Thymus (tissue), 11 donors: ENCODE data around the gene NDUFS4. TPM values are rescaled to one million over a fixed set of nuclear protein-coding genes. Genes with fewer than 3 reads are reported as not detected.
"Not testable (repeated sequence)": the region's sequence is repeated elsewhere in the genome, so short reads cannot be mapped to it uniquely, and the experiment has no call there.

Experiments used
- DNase-seq, 9 donors: peaks; one replicate each; pipeline ENCODE4 v3.0.0-alpha.2; 2013; ENCODE audit warnings: low spot score in 9 of 9, low read depth in 6 of 9, missing footprints in 1 of 9
- H3K27ac ChIP-seq, 2 donors: one replicate each; pipeline ENCODE4 v1.5.1; 2013; ENCODE audit warnings: control low read depth in 1 of 2, low read depth in 1 of 2, low read length in 1 of 2, mild to moderate bottlenecking in 1 of 2, moderate library complexity in 1 of 2
- H3K27me3 ChIP-seq, 2 donors: one replicate each; pipeline ENCODE4 v1.5.1; 2013; ENCODE audit warnings: low read length in 1 of 2; ENCODE audit not compliant: control insufficient read depth in 2 of 2, insufficient read depth in 1 of 2
- H3K36me3 ChIP-seq, 2 donors: one replicate each; pipeline ENCODE4 v1.5.1; 2013; ENCODE audit warnings: low read length in 1 of 2, mild to moderate bottlenecking in 1 of 2, moderate library complexity in 1 of 2; ENCODE audit not compliant: control insufficient read depth in 2 of 2, insufficient read depth in 2 of 2
- H3K4me1 ChIP-seq, 2 donors: one replicate each; pipeline ENCODE4 v1.5.1; 2013; ENCODE audit warnings: low read length in 2 of 2; ENCODE audit not compliant: control insufficient read depth in 2 of 2, insufficient read depth in 2 of 2
- H3K4me3 ChIP-seq, 2 donors: one replicate each; pipeline ENCODE4 v1.5.1; 2013; ENCODE audit warnings: low read length in 2 of 2, control low read depth in 1 of 2, mild to moderate bottlenecking in 1 of 2
- H3K9me3 ChIP-seq, 2 donors: one replicate each; pipeline ENCODE4 v1.5.1; 2013; ENCODE audit warnings: low read length in 1 of 2, mild to moderate bottlenecking in 1 of 2; ENCODE audit not compliant: control insufficient read depth in 2 of 2, insufficient read depth in 1 of 2
- WGBS: extraction: QIAGEN DNeasy Blood & Tissue Kit; methylation state at CpG from one replicate; pipeline ENCODE4 v1.1.7; 2013; 5-methylcytosine and 5-hydroxymethylcytosine counted together
- polyA plus RNA-seq: library from polyadenylated mRNA; stranded (reverse); fragments of 200-250 nt; gene quantifications from one replicate; pipeline ENCODE4 v1.2.3, GENCODE V29; 2013
- total RNA-seq: library from RNA; stranded (reverse); fragments of 120-200 nt; gene quantifications from one replicate; pipeline ENCODE4 v1.2.4, GENCODE V29; 2013
- donor health status: healthy.

The NDUFS4 gene
- total and polyA plus RNA-seq, 2 donors, result 96.9 to 122 TPM

DNA sequence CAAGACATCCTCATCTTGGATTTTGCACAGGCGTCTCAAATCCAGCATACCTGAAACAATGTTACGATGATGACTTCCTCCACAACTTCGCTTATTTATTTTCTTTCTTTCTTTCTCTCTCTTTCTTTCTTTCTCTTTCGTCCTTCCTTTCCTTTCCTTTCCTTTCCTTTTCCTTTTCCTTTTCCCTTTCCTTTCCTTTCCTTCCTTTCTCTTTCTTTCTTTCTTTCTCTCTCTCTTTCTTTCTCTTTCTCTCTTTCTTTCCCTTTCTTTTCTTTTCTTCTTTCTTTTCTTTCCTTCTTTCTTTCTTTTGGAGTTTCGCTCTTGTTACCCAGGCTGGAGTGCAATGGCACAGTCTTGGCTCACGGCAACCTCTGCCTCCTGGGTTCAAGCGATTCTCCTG is 20.1 kb downstream of the NDUFS4 start:
- H3K36me3 ChIP-seq, result no peaks in the 10 kb centered on the region
- no peaks in the 10 kb centered on the region for H3K9me3 ChIP-seq
- H3K4me1 ChIP-seq, result no peaks in the 10 kb centered on the region
- 96% methylated on average over 7 of the region's 7 CpGs for WGBS
- H3K4me3 ChIP-seq, result no peak overlapping the region
- no peak overlapping the region for H3K27ac ChIP-seq
- no peaks in the 10 kb centered on the region for H3K27me3 ChIP-seq
- no peak for DNase-seq

DNA sequence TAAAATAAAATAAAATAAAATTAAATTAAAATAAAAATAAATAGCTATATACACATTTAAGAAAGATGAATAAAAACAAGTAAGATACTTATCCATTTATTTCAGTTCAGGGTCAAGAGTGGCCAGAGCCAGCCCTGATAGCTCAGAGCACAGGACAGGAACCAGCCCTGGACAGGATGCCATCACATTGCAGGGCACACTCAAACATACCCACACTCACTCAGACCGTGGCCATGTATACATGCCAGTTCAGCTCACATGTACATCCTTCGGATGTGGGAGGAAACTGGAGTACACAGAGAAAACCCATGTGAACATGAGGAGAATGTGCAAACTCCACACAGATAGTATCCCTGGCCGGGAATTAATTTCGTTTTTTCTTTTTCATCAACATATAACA is 21.8 kb downstream of the NDUFS4 start:
- Histone ChIP-seq H3K36me3 (no peaks in the 10 kb centered on the region), H3K27ac (no peak overlapping the region), H3K9me3 (no peaks in the 10 kb centered on the region), H3K27me3 (no peaks in the 10 kb centered on the region), H3K4me1 (no peaks in the 10 kb centered on the region), H3K4me3 (no peak overlapping the region)
- no peak for DNase-seq
- 88% methylated on average over 4 of the region's 4 CpGs for WGBS

DNA sequence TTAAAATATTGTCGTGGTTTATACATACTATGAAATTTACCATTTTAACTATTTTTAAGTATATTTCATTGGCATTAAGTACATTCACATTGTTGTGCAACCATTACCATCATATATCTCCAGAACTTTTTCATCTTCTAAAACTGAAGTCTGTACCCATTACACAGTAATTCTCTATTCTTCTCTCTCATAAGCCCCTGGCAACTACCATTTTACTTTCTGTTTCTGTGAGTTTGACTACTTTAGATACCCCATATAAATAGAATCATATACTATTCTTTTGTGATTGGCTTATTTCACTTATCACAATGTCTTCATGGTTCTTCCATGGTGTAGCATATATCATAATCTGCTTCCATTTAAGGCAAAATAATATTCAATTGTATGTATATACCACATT is 30.3 kb downstream of the NDUFS4 start:
- H3K27ac ChIP-seq, result no peak overlapping the region
- H3K36me3 ChIP-seq, result no peaks in the 10 kb centered on the region
- WGBS, result 98% methylated on average over 1 of the region's 1 CpG
- DNase-seq, result no peak
- no peaks in the 10 kb centered on the region for H3K9me3 ChIP-seq
- H3K27me3 ChIP-seq, result no peaks in the 10 kb centered on the region
- H3K4me1 ChIP-seq, result no peaks in the 10 kb centered on the region
- H3K4me3 ChIP-seq, result no peak overlapping the region

DNA sequence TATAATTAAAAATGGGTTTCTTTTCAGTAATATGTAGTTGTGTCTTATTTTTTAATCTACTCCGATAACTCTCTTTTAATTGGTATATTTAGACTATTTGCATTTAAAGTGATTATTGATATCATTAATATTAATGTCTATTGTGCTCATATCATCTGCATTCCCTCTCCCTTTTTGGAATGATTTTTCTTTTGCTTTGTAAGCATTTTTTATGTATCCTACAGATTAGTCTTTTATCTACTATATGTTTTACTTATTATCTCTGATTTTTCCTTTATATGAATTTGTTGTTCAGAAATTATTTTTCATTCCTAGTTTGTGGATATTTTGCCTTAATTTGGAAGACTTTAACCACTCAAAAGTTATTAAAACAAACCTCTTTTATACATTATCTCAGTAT is 34.0 kb downstream of the NDUFS4 start:
- Histone ChIP-seq H3K27ac (no peak overlapping the region), H3K27me3 (no peaks in the 10 kb centered on the region), H3K4me3 (no peak overlapping the region), H3K36me3 (no peaks in the 10 kb centered on the region), H3K9me3 (no peaks in the 10 kb centered on the region), H3K4me1 (no peaks in the 10 kb centered on the region)
- no peak for DNase-seq
- WGBS, result 99% methylated on average over 1 of the region's 1 CpG

DNA sequence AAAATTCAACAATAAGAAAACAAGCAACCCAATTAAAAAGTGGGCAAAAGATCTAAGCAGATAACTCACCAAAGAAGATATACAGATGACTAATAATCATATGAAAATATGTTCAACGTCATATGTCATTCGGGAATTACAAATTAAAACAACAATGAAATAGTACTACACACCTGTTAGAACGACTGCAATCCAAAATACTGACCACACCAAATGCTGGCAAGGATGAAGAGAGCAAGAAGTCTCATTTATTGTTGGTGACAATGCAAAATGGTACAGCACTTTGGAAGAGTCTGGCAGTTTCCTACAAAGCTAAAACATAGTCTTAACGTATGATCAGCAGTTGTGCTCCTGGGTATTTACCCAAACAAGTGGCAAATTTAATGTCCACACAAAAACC is 37.5 kb downstream of the NDUFS4 start:
- WGBS, result 98% methylated on average over 4 of the region's 4 CpGs
- no peaks in the 10 kb centered on the region for H3K36me3 ChIP-seq
- DNase-seq, result no peak
- H3K9me3 ChIP-seq, result no peaks in the 10 kb centered on the region
- no peaks in the 10 kb centered on the region for H3K27me3 ChIP-seq
- no peaks in the 10 kb centered on the region for H3K4me1 ChIP-seq
- H3K4me3 ChIP-seq, result no peak overlapping the region
- H3K27ac ChIP-seq, result no peak overlapping the region

DNA sequence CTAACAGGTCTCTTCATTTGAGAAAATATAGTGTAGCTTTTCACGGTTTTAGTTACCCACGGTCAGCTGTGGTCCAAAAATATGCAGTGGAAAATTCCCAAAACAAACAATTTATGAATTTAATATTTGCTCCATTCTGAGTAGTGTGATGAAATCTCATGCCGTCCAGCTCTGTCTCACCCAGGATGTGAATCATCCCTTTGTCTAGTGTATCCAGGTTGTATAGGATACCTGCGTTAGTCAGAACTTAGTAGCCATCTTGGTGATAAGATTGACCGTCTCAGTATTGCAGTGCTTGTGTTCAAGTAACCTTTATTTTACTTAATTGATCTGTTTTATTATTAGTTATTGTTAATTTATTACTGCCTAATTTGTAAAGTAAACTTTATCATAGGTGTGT is 41.1 kb downstream of the NDUFS4 start:
- H3K4me1 ChIP-seq, result no peaks in the 10 kb centered on the region
- H3K36me3 ChIP-seq, result peaks cover 5 to 6% of the 10 kb centered on the region in 2 donors
- no peak for DNase-seq
- WGBS, result 94% methylated on average over 5 of the region's 5 CpGs
- H3K27me3 ChIP-seq, result no peaks in the 10 kb centered on the region
- H3K9me3 ChIP-seq, result no peaks in the 10 kb centered on the region
- no peak overlapping the region for H3K4me3 ChIP-seq
- H3K27ac ChIP-seq, result no peak overlapping the region

DNA sequence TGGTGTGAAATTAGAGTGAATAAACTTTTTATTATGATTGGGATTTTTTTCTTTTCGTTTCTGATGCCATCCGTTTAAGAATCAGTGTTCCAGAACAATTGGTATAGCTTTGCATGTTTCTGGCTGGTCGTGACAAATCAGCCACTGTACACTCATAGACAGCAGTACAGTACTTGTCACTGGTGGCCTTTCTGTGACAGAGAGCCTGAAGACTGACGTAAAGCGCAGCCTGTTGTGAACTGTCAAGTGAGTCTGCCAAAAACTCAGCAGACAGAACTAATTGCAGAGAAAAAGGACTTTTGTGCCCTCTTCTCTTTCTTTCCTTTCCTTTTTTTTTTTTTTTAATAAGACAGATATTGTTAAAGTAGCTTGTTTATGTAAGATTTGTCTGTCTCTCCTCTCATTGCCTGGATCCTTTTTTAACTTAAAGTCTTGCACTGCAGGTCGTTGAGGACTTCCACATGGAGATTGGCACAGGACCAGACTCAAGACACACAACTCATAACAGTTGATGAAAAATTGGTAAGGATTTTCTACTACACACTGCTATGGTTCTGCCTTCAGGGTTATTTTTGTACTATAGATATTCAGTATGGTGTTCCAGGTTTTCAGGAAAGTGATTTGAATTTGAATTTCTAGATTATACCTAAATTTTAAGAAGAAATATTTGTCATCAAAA is 42.7 kb downstream of the NDUFS4 start:
- 90% methylated on average over 6 of the region's 6 CpGs for WGBS
- no peaks in the 10 kb centered on the region for H3K9me3 ChIP-seq
- no peaks in the 10 kb centered on the region for H3K27me3 ChIP-seq
- peaks cover 5 to 6% of the 10 kb centered on the region in 2 donors for H3K36me3 ChIP-seq
- no peak overlapping the region for H3K4me3 ChIP-seq
- no peaks in the 10 kb centered on the region for H3K4me1 ChIP-seq
- no peak for DNase-seq
- H3K27ac ChIP-seq, result no peak overlapping the region

DNA sequence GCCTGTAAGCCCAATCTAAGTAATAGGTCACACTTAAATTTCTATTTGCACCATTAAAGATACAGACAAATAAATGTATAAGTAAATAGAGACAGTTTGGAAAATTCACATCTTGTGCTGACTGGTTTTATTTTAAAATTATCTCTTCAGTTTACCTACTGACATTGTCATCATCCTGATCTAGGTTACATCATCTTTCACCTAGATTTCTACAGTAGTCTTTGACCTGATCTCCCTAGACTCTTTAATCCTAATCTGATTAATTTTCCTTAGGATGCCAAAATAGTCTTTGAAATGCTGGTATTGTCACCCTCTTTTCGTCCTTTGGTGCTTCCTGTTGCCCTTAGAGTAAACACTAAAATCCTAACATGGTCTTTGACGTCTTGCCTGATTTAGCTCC is 43.9 kb downstream of the NDUFS4 start:
- Histone ChIP-seq H3K27me3 (no peaks in the 10 kb centered on the region), H3K4me1 (no peaks in the 10 kb centered on the region), H3K36me3 (peaks cover 5 to 6% of the 10 kb centered on the region in 2 donors), H3K9me3 (no peaks in the 10 kb centered on the region), H3K27ac (no peak overlapping the region), H3K4me3 (no peak overlapping the region)
- WGBS, result 96% methylated on average over 2 of the region's 2 CpGs
- no peak for DNase-seq

DNA sequence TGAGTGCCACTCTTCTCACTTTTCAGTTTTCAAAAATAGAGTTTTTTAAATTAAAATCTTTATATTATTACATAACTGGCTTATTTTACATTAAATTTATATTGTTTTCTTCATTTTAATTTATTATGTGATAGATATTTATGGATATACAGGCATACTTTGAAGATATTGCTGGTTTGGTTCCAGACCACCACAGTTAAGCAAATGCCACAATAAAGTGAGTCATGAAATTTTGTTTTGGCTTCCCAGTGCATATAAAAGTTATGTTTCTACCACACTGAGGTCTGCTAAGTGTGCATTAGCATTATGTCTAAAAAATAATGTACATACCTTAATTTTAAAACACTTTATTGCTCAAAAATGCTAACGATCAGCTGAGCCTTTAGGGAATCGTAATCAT is 47.4 kb downstream of the NDUFS4 start:
- Histone ChIP-seq H3K9me3 (no peaks in the 10 kb centered on the region), H3K4me1 (no peaks in the 10 kb centered on the region), H3K27me3 (no peaks in the 10 kb centered on the region), H3K27ac (no peak overlapping the region), H3K36me3 (peaks cover 5 to 6% of the 10 kb centered on the region in 2 donors), H3K4me3 (no peak overlapping the region)
- 98% methylated on average over 2 of the region's 2 CpGs for WGBS
- no peak for DNase-seq

DNA sequence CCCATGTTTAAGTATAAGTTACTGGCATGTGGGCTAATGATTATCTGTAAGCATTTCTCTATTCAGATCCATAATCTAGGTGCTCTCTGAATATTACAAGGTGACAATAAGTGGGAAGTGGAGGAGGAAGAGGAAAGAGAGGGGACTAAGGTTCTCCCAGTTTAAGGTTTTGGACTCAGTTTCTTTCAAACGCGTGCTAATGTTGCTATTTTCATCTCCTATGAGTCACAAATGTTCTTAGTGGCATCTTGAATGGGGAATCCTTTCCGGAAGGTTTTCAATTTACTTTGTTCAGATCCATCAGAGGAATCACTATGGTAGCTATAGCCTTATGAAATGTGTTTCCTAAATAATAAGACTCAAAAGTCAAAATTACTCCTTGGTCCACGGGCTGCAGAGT is 48.5 kb downstream of the NDUFS4 start:
- H3K27me3 ChIP-seq, DNase-seq, H3K4me1 ChIP-seq, H3K9me3 ChIP-seq, H3K4me3 ChIP-seq, H3K27ac ChIP-seq, H3K36me3 ChIP-seq: not testable (repeated sequence)
- WGBS, result 97% methylated on average over 4 of the region's 4 CpGs
